ENCODE measurements around the gene CLEC16A.

The CLEC16A gene

GRCh38 chr16:11056993-11057649 is 112.8 kb downstream of the CLEC16A start:
- DNase-seq (ENCODE audit: low read depth in 1 of 2, low spot score in 1 of 2), result no peak

GRCh38 chr16:11057711-11058345 is 113.5 kb downstream of the CLEC16A start:
- no peak for DNase-seq (ENCODE audit: low read depth in 1 of 2, low spot score in 1 of 2)

- no peak for DNase-seq (ENCODE audit: low read depth in 1 of 2, low spot score in 1 of 2)
These were observed 114.5 kb downstream of the CLEC16A start for GRCh38 chr16:11058832-11059231.

GRCh38 chr16:11059588-11059987 is 115.2 kb downstream of the CLEC16A start:
- no peak for DNase-seq (ENCODE audit: low read depth in 1 of 2, low spot score in 1 of 2)

GRCh38 chr16:11060364-11060763 is 116.0 kb downstream of the CLEC16A start:
- DNase-seq (ENCODE audit: low read depth in 1 of 2, low spot score in 1 of 2), result no peak

- DNase-seq (ENCODE audit: low read depth in 1 of 2, low spot score in 1 of 2), result no peak
These were observed 116.5 kb downstream of the CLEC16A start for GRCh38 chr16:11060842-11061241.

GRCh38 chr16:11061629-11062270 is 117.4 kb downstream of the CLEC16A start:
- DNase-seq (ENCODE audit: low read depth in 1 of 2, low spot score in 1 of 2), result no peak

GRCh38 chr16:11063448-11064201 is 119.3 kb downstream of the CLEC16A start:
- no peak for DNase-seq (ENCODE audit: low read depth in 1 of 2, low spot score in 1 of 2)

GRCh38 chr16:11064202-11064540 is 119.8 kb downstream of the CLEC16A start:
- DNase-seq (ENCODE audit: low read depth in 1 of 2, low spot score in 1 of 2), result no peak

GRCh38 chr16:11064851-11065250 is 120.5 kb downstream of the CLEC16A start:
- no peak for DNase-seq (ENCODE audit: low read depth in 1 of 2, low spot score in 1 of 2)

- no peak for DNase-seq (ENCODE audit: low read depth in 1 of 2, low spot score in 1 of 2)
These were observed 122.0 kb downstream of the CLEC16A start for GRCh38 chr16:11066261-11066870.

- no peak for DNase-seq (ENCODE audit: low read depth in 1 of 2, low spot score in 1 of 2)
These were observed 122.9 kb downstream of the CLEC16A start for GRCh38 chr16:11067266-11067665.

- DNase-seq (ENCODE audit: low read depth in 1 of 2, low spot score in 1 of 2), result no peak
These were observed 123.4 kb downstream of the CLEC16A start for GRCh38 chr16:11067697-11068141.

GRCh38 chr16:11071829-11072228 is 127.5 kb downstream of the CLEC16A start:
- DNase-seq (ENCODE audit: low read depth in 1 of 2, low spot score in 1 of 2), result no peak

GRCh38 chr16:11072420-11073153 is 128.2 kb downstream of the CLEC16A start:
- no peak for DNase-seq (ENCODE audit: low read depth in 1 of 2, low spot score in 1 of 2)

- no peak for DNase-seq (ENCODE audit: low read depth in 1 of 2, low spot score in 1 of 2)
These were observed 129.1 kb downstream of the CLEC16A start for GRCh38 chr16:11073407-11073999.

GRCh38 chr16:11074131-11074530 is 129.8 kb downstream of the CLEC16A start:
- DNase-seq (ENCODE audit: low read depth in 1 of 2, low spot score in 1 of 2), result no peak

- DNase-seq (ENCODE audit: low read depth in 1 of 2, low spot score in 1 of 2), result no peak
These were observed 130.8 kb downstream of the CLEC16A start for GRCh38 chr16:11075163-11075562.

GRCh38 chr16:11076259-11077018 is 132.1 kb downstream of the CLEC16A start:
- DNase-seq (ENCODE audit: low read depth in 1 of 2, low spot score in 1 of 2), result peak; percentile 28 to 52

All from activated CD4-positive, alpha-beta T cell treated with anti-CD3 and anti-CD28 coated beads, Interleukin-2, amount 50 U/mL, for 24 hours (primary cell).